Ascending aorta (tissue), 1 donor: Measurements from ENCODE around the gene RBM4B. TPM values are rescaled to one million over a fixed set of nuclear protein-coding genes. Genes with fewer than 3 reads are reported as not detected.

Experiments used
- total RNA-seq: library from RNA; depleted of rRNA; stranded (reverse); fragments of >200 nt; gene quantifications from one replicate; pipeline ENCODE4 v1.1.0, GENCODE V29; 2016

The RBM4B gene
- total RNA-seq, 1 donor from 2014 or later = 87.0 TPM

Other genes starting within 250 kb of the RBM4B start
- 96.2 TPM for gene MRPL11, start 239.0 kb downstream of the RBM4B start, total RNA-seq
- 13.2 TPM for gene PELI3, start 211.0 kb downstream of the RBM4B start, total RNA-seq
- 14.8 TPM for gene DPP3, start 197.5 kb downstream of the RBM4B start, total RNA-seq
- gene BBS1, start 167.3 kb downstream of the RBM4B start, total RNA-seq = 39.6 TPM
- 18.0 TPM for gene ZDHHC24, start 131.8 kb downstream of the RBM4B start, total RNA-seq
- gene ACTN3, start 131.0 kb downstream of the RBM4B start, total RNA-seq = not detected
- 98.8 TPM for gene CTSF, start 109.3 kb downstream of the RBM4B start, total RNA-seq
- gene CCDC87, start 84.8 kb downstream of the RBM4B start, total RNA-seq = 0.21 TPM
- gene CCS, start 84.7 kb downstream of the RBM4B start, total RNA-seq = 50.4 TPM
- gene RBM14, start 61.3 kb downstream of the RBM4B start, total RNA-seq = 39.2 TPM
- gene RBM4, start 39.2 kb downstream of the RBM4B start, total RNA-seq = 79.5 TPM
- 3.2 TPM for gene SPTBN2, start 51.3 kb upstream of the RBM4B start, total RNA-seq
- 45.7 TPM for gene RCE1, start 165.6 kb upstream of the RBM4B start, total RNA-seq
- 60.5 TPM for gene LRFN4, start 179.2 kb upstream of the RBM4B start, total RNA-seq